ENCODE results near the gene ATP8A2.

ATP8A2 gene

GRCh38 chr13:26042785-26043184 lies 671.0 kb downstream of the ATP8A2 start:
- no peak for TF ChIP-seq ZFX (IDR thresholded peaks at IDR 0.05)
- TF ChIP-seq, protein P1, sequence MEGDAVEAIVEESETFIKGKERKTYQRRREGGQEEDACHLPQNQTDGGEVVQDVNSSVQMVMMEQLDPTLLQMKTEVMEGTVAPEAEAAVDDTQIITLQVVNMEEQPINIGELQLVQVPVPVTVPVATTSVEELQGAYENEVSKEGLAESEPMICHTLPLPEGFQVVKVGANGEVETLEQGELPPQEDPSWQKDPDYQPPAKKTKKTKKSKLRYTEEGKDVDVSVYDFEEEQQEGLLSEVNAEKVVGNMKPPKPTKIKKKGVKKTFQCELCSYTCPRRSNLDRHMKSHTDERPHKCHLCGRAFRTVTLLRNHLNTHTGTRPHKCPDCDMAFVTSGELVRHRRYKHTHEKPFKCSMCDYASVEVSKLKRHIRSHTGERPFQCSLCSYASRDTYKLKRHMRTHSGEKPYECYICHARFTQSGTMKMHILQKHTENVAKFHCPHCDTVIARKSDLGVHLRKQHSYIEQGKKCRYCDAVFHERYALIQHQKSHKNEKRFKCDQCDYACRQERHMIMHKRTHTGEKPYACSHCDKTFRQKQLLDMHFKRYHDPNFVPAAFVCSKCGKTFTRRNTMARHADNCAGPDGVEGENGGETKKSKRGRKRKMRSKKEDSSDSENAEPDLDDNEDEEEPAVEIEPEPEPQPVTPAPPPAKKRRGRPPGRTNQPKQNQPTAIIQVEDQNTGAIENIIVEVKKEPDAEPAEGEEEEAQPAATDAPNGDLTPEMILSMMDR (conservative IDR thresholded peaks at IDR 0.05) = no peak
- H3K27ac ChIP-seq = no peak overlapping the region

- TF ChIP-seq, protein P1 (conservative IDR thresholded peaks at IDR 0.05) = no peak
- TF ChIP-seq ZFX (IDR thresholded peaks at IDR 0.05) = no peak
- H3K27ac ChIP-seq = no peak overlapping the region
Observed at GRCh38 chr13:26045142-26045541, 673.4 kb downstream of the ATP8A2 start.

- TF ChIP-seq, protein P1 (conservative IDR thresholded peaks at IDR 0.05) = no peak
- no peak for TF ChIP-seq ZFX (IDR thresholded peaks at IDR 0.05)
- no peak overlapping the region for H3K27ac ChIP-seq
Observed at GRCh38 chr13:26046639-26047038, 674.9 kb downstream of the ATP8A2 start.

DNA sequence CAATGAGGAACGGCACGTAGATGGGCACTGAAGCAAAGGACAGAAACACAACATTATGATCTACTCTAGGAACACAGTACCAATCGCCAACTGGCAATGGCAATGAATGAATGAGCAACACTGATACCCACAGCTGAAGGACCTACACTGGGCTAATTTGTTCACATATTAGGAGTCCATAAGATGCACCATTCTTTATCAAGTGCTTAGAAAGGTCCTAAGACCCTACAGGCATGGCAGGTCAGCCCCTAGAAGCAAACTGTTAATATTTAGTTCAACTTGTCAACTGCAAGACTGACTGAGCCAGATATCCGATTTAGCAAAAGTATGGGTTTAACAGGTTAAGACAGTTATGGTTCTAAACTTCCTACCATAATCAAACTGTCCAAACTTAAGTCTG lies 675.3 kb downstream of the ATP8A2 start:
- TF ChIP-seq ZFX (IDR thresholded peaks at IDR 0.05) = no peak
- TF ChIP-seq, protein P1 (conservative IDR thresholded peaks at IDR 0.05) = no peak
- H3K27ac ChIP-seq = no peak overlapping the region

DNA sequence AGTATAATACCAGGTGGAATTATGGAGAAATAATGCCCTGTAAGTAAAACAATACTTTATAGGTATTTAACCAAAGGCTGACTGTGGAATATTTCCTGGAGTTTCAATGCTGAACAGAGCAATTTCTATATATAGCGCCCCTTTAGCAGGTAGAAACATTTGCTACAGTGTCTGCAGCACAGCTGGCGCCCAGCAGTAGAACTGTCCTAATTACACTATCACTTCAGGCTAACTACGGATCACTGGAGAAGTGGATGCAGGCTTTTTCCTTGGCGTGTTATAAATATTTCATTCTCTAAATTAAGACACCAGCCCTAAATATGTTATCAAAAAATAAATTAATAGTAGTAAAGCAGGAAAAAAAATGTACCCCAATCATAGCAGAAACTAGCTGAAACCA lies 677.0 kb downstream of the ATP8A2 start:
- TF ChIP-seq ZFX (IDR thresholded peaks at IDR 0.05) = no peak
- TF ChIP-seq, protein P1 (conservative IDR thresholded peaks at IDR 0.05) = no peak
- H3K27ac ChIP-seq = no peak overlapping the region

DNA sequence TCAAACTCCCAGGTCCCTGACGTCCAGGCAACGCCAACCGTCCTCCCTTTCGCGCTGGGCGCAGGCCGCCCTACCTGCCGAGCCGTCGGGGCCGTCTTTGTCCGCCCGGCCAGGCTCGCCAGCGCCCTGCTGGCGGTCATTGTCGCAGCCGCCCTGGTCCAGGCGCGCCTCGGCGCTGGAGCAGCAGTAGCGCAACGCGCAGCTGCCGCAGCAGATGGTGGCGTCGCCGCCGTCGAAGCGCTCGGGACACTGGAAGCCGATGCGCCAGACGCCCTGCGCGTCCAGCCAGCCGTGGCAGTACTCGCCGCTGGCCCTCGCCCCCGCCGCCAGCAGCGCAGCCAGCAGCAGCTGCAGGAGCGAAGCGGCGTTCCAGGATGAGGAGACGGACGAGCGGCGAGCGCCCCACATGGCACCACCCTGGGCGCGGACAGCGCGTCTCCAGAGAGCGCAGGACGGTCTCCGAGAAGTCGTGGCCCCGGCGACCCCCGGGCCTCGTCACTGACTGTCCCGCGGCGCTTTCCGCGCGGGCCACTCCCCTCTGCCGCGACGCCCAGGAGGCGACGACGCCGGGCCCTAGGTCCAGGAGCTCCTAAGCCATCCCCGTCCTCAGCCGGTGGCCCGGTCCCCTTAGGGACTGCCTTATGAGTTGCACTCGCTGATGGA lies 678.9 kb downstream of the ATP8A2 start:
- H3K27ac ChIP-seq = no peak overlapping the region
- TF ChIP-seq, protein P1 (conservative IDR thresholded peaks at IDR 0.05) = no peak
- no peak for TF ChIP-seq ZFX (IDR thresholded peaks at IDR 0.05)

DNA sequence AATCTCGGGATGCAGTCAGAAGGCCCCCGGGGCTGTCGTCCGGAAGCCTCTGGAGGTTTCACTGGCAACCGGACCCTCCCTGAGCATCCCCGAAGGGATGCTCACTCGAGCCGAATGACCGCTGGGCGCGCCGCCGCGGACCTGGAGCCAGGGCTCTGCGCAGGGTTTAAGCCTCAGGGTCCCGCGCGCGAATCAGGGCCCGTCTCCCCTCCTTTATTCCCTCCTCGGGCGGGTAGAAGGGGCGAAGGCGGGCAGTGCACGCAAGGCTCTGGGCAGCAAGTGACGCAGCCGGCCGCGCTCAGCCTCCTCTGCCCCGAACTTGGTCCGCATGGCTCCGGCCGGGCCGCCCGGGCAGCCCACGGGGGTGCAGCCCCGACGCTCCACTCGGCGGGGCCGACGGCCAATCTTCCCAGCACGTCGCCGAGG lies 679.5 kb downstream of the ATP8A2 start:
- H3K27ac ChIP-seq = peak overlapping the region; percentile 3; the same call in 1 of the 2 replicates
- TF ChIP-seq, protein P1 (conservative IDR thresholded peaks at IDR 0.05) = no peak
- no peak for TF ChIP-seq ZFX (IDR thresholded peaks at IDR 0.05)
